CD8-positive, alpha-beta memory T cell (primary cell): Measurements from ENCODE around the gene HSD17B11. TPM values are rescaled to one million over a fixed set of nuclear protein-coding genes. Genes with fewer than 3 reads are reported as not detected.
"Not testable (repeated sequence)": the region's sequence is repeated elsewhere in the genome, so short reads cannot be mapped to it uniquely, and the experiment has no call there.

Experiments
- CTCF ChIA-PET: fragments of 350-600 bp; sonication (Branson Sonifier 250); formaldehyde crosslinking; loops from one replicate; lab custom pipeline; 2021; ENCODE audit warnings: antibody characterized with exemption; lab: Charles Lee
- POLR2A ChIA-PET: fragments of 350-600 bp; sonication (Branson Sonifier 250); formaldehyde crosslinking; loops from one replicate; lab custom pipeline; 2021; ENCODE audit warnings: antibody characterized with exemption; lab: Charles Lee
- DNase-seq, 5 donors: peaks; one replicate each; pipeline versions ENCODE4 v3.0.0 to v3.0.0-alpha.2; 2020 to 2022; ENCODE audit warnings: mixed read lengths in 1 of 5
- H3K27ac ChIP-seq: one replicate; pipeline ENCODE4 v1.7.0; 2013; ENCODE audit warnings: low read depth, mild to moderate bottlenecking, low read length, moderate library complexity
- H3K27me3 ChIP-seq: 2 replicates; pipeline ENCODE4 v1.7.0; 2013; ENCODE audit warnings: low read length, mild to moderate bottlenecking; ENCODE audit not compliant: insufficient read depth, poor library complexity, severe bottlenecking
- H3K36me3 ChIP-seq: 2 replicates; pipeline ENCODE4 v1.7.0; 2013; ENCODE audit warnings: mild to moderate bottlenecking, low read length, moderate library complexity; ENCODE audit not compliant: insufficient read depth
- H3K4me1 ChIP-seq: 2 replicates; pipeline ENCODE4 v1.7.0; 2013; ENCODE audit warnings: mild to moderate bottlenecking, low read length, moderate library complexity; ENCODE audit not compliant: insufficient read depth
- H3K4me3 ChIP-seq: 2 replicates; pipeline ENCODE4 v1.7.0; 2013; ENCODE audit warnings: mild to moderate bottlenecking, low read length
- H3K9me3 ChIP-seq: 2 replicates; pipeline ENCODE4 v1.7.0; 2013; ENCODE audit warnings: mild to moderate bottlenecking, low read length
- H3K27ac Mint-ChIP-seq, 8 donors: one replicate each; pipeline ENCODE4 v1.8.0; 2020 to 2021; ENCODE audit warnings: mixed read lengths in 8 of 8, mild to moderate bottlenecking in 6 of 8, inconsistent platforms in 3 of 8, moderate library complexity in 3 of 8
- H3K27me3 Mint-ChIP-seq, 2 donors: one replicate each; pipeline ENCODE4 v1.8.0; 2020 to 2021; ENCODE audit warnings: mixed read lengths in 2 of 2, mild to moderate bottlenecking in 1 of 2, moderate library complexity in 1 of 2
- H3K36me3 Mint-ChIP-seq, 3 donors: one replicate each; pipeline ENCODE4 v1.8.0; 2020 to 2021; ENCODE audit warnings: mixed read lengths in 3 of 3, inconsistent platforms in 1 of 3, mild to moderate bottlenecking in 1 of 3
- H3K4me1 Mint-ChIP-seq, 3 donors: one replicate each; pipeline ENCODE4 v1.8.0; 2020 to 2021; ENCODE audit warnings: mixed read lengths in 3 of 3, inconsistent platforms in 1 of 3, mild to moderate bottlenecking in 1 of 3
- H3K4me3 Mint-ChIP-seq, 7 donors: one replicate each; pipeline ENCODE4 v1.8.0; 2020 to 2021; ENCODE audit warnings: mixed read lengths in 7 of 7, mild to moderate bottlenecking in 6 of 7, moderate library complexity in 4 of 7, inconsistent platforms in 2 of 7
- H3K9me3 Mint-ChIP-seq, 5 donors: one replicate each; pipeline ENCODE4 v1.8.0; 2020 to 2022; ENCODE audit warnings: mixed read lengths in 5 of 5, mild to moderate bottlenecking in 3 of 5, moderate library complexity in 2 of 5, inconsistent platforms in 1 of 5
- polyA plus RNA-seq: library from polyadenylated mRNA; unstranded; fragments of 300-500 nt; fragmentation: Illumina TruSeq; gene quantifications from one replicate; pipeline ENCODE4 v1.2.3, GENCODE V29; 2021
- total RNA-seq, 2 experiments: library from RNA; stranded (reverse); gene quantifications; one replicate each; pipeline ENCODE4 v1.2.3, GENCODE V29; 2021

The HSD17B11 gene
- total and polyA plus RNA-seq, 3 experiments from 2014 or later: 26.7 to 89.0 (median 27.0) TPM

- POLR2A ChIA-PET, H3K36me3 Mint-ChIP-seq, H3K27me3 ChIP-seq, H3K27ac ChIP-seq, H3K9me3 ChIP-seq, H3K36me3 ChIP-seq, CTCF ChIA-PET, H3K4me1 ChIP-seq, DNase-seq, H3K27ac Mint-ChIP-seq, H3K4me3 ChIP-seq, H3K4me3 Mint-ChIP-seq, H3K9me3 Mint-ChIP-seq: not testable (repeated sequence)
- H3K27me3 Mint-ChIP-seq: peaks cover 7 to 16% of the 10 kb centered on the region in 2 donors
- H3K4me1 Mint-ChIP-seq: peaks cover 13 to 21% (median 14%) of the 10 kb centered on the region in 3 donors
Measured at GRCh38 chr4:87403732-87404131, 12.7 kb upstream of the HSD17B11 start.

DNA sequence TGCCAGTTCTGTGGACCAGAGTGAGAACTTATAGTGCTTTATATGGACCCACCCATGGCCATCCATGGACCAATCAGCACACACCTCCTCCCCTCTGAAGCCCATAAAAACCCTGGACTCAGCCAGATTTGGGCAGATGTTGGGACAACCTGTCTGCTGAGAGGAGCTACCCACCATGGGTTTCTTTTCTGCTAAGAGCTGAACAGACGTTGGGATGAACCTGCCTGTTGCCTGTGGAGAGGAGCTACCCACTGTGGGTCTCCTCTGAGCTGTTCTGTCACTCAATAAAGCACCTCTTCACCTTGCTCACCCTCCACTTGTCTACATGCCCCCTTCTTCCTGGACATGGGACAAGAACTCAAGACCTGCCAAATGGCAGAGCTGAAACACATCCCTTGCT lies 9.0 kb upstream of the HSD17B11 start:
- H3K27me3 Mint-ChIP-seq: peaks cover 1 to 2% of the 10 kb centered on the region in 2 donors
- Histone ChIP-seq H3K4me1 (no peaks in the 10 kb centered on the region), H3K27me3 (no peaks in the 10 kb centered on the region), H3K4me3 (no peak overlapping the region), H3K27ac (no peak overlapping the region), H3K9me3 (no peaks in the 10 kb centered on the region), H3K36me3 (no peaks in the 10 kb centered on the region)
- no peak overlapping the region for H3K4me3 Mint-ChIP-seq
- no peak overlapping the region for H3K27ac Mint-ChIP-seq
- ChIA-PET CTCF (interaction anchor here (2.1 kb wide), 1 partner anchor 24 kb away, joined by 5 read pairs; no protein-coding TSS in a partner anchor), POLR2A (no interaction called here)
- no peaks in the 10 kb centered on the region for H3K36me3 Mint-ChIP-seq
- H3K9me3 Mint-ChIP-seq: no peaks in the 10 kb centered on the region
- peaks cover 3 to 5% (median 4%) of the 10 kb centered on the region in 3 donors for H3K4me1 Mint-ChIP-seq
- DNase-seq: no peak

- H3K9me3 ChIP-seq: no peaks in the 10 kb centered on the region
- Mint-ChIP-seq H3K27ac (no peak overlapping the region), H3K4me3 (no peak overlapping the region), H3K36me3 (no peaks in the 10 kb centered on the region), H3K4me1 (peaks cover 9 to 11% (median 10%) of the 10 kb centered on the region in 3 donors), H3K9me3 (no peaks in the 10 kb centered on the region), H3K27me3 (peaks cover 0 to 2% of the 10 kb centered on the region in 2 donors)
- H3K4me1 ChIP-seq: no peaks in the 10 kb centered on the region
- CTCF ChIA-PET: interaction anchor here (1.3 to 2.1 kb wide), 2 partner anchors 12 to 23 kb away, joined by 3 to 5 read pairs; no protein-coding TSS in a partner anchor
- H3K36me3 ChIP-seq: no peaks in the 10 kb centered on the region
- H3K27ac ChIP-seq: no peak overlapping the region
- DNase-seq: no peak
- no peaks in the 10 kb centered on the region for H3K27me3 ChIP-seq
- POLR2A ChIA-PET: no interaction called here
- H3K4me3 ChIP-seq: no peak overlapping the region
Measured at GRCh38 chr4:87399148-87399547, 8.2 kb upstream of the HSD17B11 start.

- H3K27me3 ChIP-seq, DNase-seq, H3K27ac ChIP-seq, H3K4me3 ChIP-seq, H3K4me1 ChIP-seq, H3K27me3 Mint-ChIP-seq, H3K27ac Mint-ChIP-seq, POLR2A ChIA-PET, H3K4me3 Mint-ChIP-seq, H3K9me3 Mint-ChIP-seq, H3K36me3 Mint-ChIP-seq, H3K36me3 ChIP-seq, H3K9me3 ChIP-seq: not testable (repeated sequence)
- peaks cover 13 to 19% (median 18%) of the 10 kb centered on the region in 3 donors for H3K4me1 Mint-ChIP-seq
- CTCF ChIA-PET: interaction anchor here (1.4 to 1.7 kb wide), 2 partner anchors 11 kb away, joined by 3 to 5 read pairs; no protein-coding TSS in a partner anchor
Measured at GRCh38 chr4:87395851-87396250, 4.9 kb upstream of the HSD17B11 start.

DNA sequence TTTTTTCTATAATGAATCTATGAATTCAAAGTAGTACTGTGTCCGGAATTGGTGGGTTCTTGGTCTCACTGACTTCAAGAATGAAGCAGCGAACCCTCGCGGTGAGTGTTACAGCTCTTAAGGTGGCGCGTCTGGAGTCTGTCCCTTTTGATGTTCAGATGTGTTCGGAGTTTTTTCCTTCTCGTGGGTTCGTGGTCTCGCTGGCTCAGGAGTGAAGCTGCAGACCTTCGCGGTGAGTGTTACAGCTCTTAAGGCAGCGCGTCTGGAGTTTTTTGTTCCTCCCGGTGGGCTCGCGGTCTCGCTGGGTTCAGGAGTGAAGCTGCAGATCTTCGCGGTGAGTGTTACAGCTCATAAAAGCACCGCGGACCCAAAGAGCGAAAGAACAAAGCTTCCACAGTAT lies 4.1 kb upstream of the HSD17B11 start:
- H3K9me3 ChIP-seq, H3K4me3 ChIP-seq, H3K36me3 ChIP-seq, H3K27ac ChIP-seq, H3K27me3 ChIP-seq, H3K4me1 ChIP-seq, H3K9me3 Mint-ChIP-seq, H3K36me3 Mint-ChIP-seq, H3K27me3 Mint-ChIP-seq, POLR2A ChIA-PET: not testable (repeated sequence)
- peak overlapping the region; percentile 64 to 89 (median 76) for H3K4me3 Mint-ChIP-seq
- H3K4me1 Mint-ChIP-seq: peaks cover 16 to 25% (median 25%) of the 10 kb centered on the region in 3 donors
- DNase-seq: peak in 2 of 5 donors; percentile 11 to 34
- peak overlapping the region; percentile 26 to 89 (median 65) for H3K27ac Mint-ChIP-seq
- CTCF ChIA-PET: interaction anchor here (1.4 to 2.5 kb wide), 2 partner anchors 12 to 19 kb away, joined by 5 to 11 read pairs; no protein-coding TSS in a partner anchor

GRCh38 chr4:87392183-87392582 lies 1.2 kb upstream of the HSD17B11 start:
- Histone ChIP-seq H3K36me3 (no peaks in the 10 kb centered on the region), H3K27me3 (no peaks in the 10 kb centered on the region), H3K4me3 (no peak overlapping the region), H3K4me1 (peaks cover 27% of the 10 kb centered on the region), H3K27ac (no peak overlapping the region), H3K9me3 (no peaks in the 10 kb centered on the region)
- H3K27ac Mint-ChIP-seq: no peak overlapping the region
- ChIA-PET CTCF (interaction anchor here (3.3 to 4.4 kb wide), 2 partner anchors 15 to 29 kb away, joined by 16 to 25 read pairs; partner anchors contain the start of gene NUDT9), POLR2A (interaction anchor here (0.6 to 1.9 kb wide), 3 partner anchors 30 to 386 kb away, joined by 3 to 38 read pairs (median 5); partner anchors contain the start of gene NUDT9)
- no peak for DNase-seq
- H3K9me3 Mint-ChIP-seq: peaks cover 0 to 5% (median 0%) of the 10 kb centered on the region in 5 donors
- peak overlapping the region in 3 of 7 donors; percentile 40 to 97 (median 89) for H3K4me3 Mint-ChIP-seq
- H3K4me1 Mint-ChIP-seq: peaks cover 41 to 53% (median 52%) of the 10 kb centered on the region in 3 donors
- H3K27me3 Mint-ChIP-seq: no peaks in the 10 kb centered on the region
- H3K36me3 Mint-ChIP-seq: peaks cover 0 to 14% (median 4%) of the 10 kb centered on the region in 3 donors

DNA sequence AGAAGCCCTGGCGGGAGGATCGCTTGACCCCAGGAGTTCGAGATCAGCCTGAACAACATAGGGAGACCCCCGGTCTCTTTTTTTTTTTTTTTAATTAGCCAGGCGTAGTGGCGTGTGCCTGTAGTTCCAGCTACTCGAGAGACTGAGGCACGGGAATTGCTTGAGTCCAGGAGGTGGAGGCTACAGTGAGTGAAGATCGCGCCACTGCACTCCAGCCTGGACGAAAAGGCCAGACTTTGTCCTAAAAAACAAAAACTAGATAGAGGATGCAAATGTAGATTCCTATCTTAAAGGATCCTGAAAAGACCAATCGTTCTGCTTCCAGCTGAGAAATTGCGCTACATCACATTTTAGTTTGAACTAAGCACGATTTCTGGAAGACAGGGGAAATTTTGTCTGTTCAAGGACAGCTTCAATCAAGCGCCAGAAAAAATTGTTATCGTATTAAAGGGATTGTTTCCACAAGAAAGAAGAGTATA lies 627 bp upstream of the HSD17B11 start:
- peak in 1 of 5 donors; percentile 10 for DNase-seq
- no peaks in the 10 kb centered on the region for H3K27me3 ChIP-seq
- H3K36me3 ChIP-seq: no peaks in the 10 kb centered on the region
- Mint-ChIP-seq H3K36me3 (peaks cover under 1 to 15% (median 4%) of the 10 kb centered on the region in 3 donors), H3K27ac (peak overlapping the region; percentile 86 to 98 (median 93)), H3K4me1 (peaks cover 46 to 58% (median 58%) of the 10 kb centered on the region in 3 donors), H3K9me3 (peaks cover 0 to 5% (median 0%) of the 10 kb centered on the region in 5 donors), H3K27me3 (no peaks in the 10 kb centered on the region), H3K4me3 (peak overlapping the region; percentile 89 to 99 (median 94))
- peak overlapping the region; percentile 97 for H3K4me3 ChIP-seq
- peak overlapping the region; percentile 83 for H3K27ac ChIP-seq
- H3K4me1 ChIP-seq: peaks cover 32% of the 10 kb centered on the region
- CTCF ChIA-PET: interaction anchor here (1.0 to 4.4 kb wide), 7 partner anchors 10 to 76 kb away, joined by 3 to 25 read pairs (median 8); partner anchors contain the start of gene NUDT9
- H3K9me3 ChIP-seq: no peaks in the 10 kb centered on the region
- POLR2A ChIA-PET: interaction anchor here (0.6 to 1.9 kb wide), 5 partner anchors 31 to 892 kb away, joined by 3 to 38 read pairs (median 5); partner anchors contain the start of genes AFF1, NUDT9 and PPM1K

- POLR2A ChIA-PET: interaction anchor here (0.5 to 1.9 kb wide), 5 partner anchors 32 to 894 kb away, joined by 4 to 38 read pairs (median 4); partner anchors contain the start of genes AFF1, NUDT9 and PPM1K
Measured at GRCh38 chr4:87390551-87390890, 467 bp downstream of the HSD17B11 start.

More at GRCh38 chr4:87390551-87390890, 467 bp downstream of the HSD17B11 start:
- Mint-ChIP-seq H3K27ac (peak overlapping the region; percentile 86 to 98 (median 93)), H3K4me1 (peaks cover 50 to 67% (median 66%) of the 10 kb centered on the region in 3 donors), H3K9me3 (peaks cover 0 to 5% (median 0%) of the 10 kb centered on the region in 5 donors), H3K4me3 (peak overlapping the region; percentile 89 to 99 (median 94)), H3K27me3 (no peaks in the 10 kb centered on the region), H3K36me3 (peaks cover 4 to 16% (median 5%) of the 10 kb centered on the region in 3 donors)
- Histone ChIP-seq H3K27me3 (no peaks in the 10 kb centered on the region), H3K9me3 (no peaks in the 10 kb centered on the region), H3K4me1 (peaks cover 33% of the 10 kb centered on the region), H3K36me3 (no peaks in the 10 kb centered on the region), H3K27ac (peak overlapping the region; percentile 83), H3K4me3 (peak overlapping the region; percentile 97)
- CTCF ChIA-PET: interaction anchor here (0.7 to 4.4 kb wide), 12 partner anchors 9 to 456 kb away, joined by 3 to 25 read pairs (median 4); partner anchors contain the start of genes AFF1 and NUDT9
- DNase-seq: no peak
